Left forelimb (tissue), 1 donor: ENCODE data around the gene ARHGAP26.
"Not testable (repeated sequence)": the region's sequence is repeated elsewhere in the genome, so short reads cannot be mapped to it uniquely, and the experiment has no call there.

Experiments used
- DNase-seq: peaks from one replicate; pipeline ENCODE4 v3.0.0-alpha.2; 2018; ENCODE audit warnings: low spot score

ARHGAP26 gene

DNA sequence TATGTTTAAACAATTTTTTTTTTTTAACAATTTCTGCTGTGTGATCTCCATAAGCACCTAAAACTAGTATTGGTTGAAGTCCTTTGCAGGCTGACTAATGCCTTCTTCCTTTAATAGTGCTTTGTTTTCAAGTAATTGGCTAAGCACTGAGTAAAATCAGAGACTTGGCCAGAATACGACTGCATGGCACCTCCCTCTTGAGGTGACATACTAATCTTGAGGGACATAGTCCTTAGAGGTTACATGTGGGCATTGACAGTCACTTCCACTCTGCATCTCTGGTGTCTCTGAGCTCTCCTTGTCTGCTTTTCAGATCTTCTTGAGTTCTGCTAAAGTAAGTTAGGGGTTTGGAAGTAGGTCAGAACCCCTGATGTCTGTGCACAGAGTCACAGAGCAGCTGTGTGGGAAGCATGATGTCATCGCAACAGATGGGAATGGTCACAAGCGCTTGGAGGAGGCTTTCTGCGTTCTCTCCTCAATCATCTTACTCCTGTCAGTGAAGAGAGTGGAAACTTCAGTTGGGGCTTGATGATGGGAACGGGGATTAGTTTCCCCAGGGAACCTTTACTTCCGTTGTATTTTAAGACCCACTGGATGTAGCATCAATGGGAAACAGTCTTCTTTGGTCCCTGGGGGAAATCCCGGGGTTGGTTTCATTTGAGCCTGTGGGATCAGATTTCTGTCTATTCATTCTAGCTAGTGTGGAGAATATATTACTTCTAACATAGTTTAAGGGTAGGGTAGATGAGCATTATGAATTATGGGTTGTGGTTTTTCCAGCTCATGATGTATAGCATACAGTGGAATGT, 136.9 kb downstream of the ARHGAP26 start:
- DNase-seq: no peak

DNA sequence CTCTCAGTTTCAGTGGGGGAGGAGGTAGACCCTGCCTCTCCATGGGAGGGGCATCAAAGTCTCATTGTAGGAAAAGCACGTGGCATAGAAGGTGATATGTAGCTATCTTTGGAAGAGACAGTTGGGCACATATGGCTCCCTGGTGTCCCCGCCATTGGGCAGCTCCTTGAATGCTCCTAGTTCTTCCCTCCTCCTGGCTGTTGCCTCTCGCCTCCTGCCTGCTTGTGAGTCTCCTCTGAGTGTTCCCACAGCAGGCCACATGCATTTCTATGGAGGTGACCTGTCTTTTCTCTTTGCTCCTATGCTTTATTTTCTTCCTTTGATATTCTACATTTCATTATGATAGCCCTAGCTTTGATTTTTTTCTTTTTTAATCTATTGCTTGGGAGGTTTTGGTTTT, 138.5 kb downstream of the ARHGAP26 start:
- no peak for DNase-seq

DNA sequence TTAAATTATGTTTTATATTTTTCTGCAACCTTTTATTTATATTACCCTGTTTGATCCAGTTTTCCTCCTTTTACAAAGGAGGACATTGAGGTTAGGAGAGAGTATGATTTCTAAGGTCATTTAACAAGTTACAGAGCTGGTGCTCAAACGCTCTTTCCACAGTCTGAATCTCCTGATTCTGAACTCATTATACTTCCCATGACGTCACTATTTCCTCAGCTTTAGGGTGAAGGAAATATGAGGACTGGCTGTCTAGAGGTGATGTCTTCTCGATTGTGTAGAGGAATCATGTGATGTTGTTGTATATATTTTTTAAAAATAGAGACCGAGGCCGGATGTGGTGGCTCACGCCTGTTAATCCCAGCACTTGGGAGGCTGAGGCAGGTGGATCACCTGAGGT, 140.0 kb downstream of the ARHGAP26 start:
- DNase-seq: no peak

DNA sequence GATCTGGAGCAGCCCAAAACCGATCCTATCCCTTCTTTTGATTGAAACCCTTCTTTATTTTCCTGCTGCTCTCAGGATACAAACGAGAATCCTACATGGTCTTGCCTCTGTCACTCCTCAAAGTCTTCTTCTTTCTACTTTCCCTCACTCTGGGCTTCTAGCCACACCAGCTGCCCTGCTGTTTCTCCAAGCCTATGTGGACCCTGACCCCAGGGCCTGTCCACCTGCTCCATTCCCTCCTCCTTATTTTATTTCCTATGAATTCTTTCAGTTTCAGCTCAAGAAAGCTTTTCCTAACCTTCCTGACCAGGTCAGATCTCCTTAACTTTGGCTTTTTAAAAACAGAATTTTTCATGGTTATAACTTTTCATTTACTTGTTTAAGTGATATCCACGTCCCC, 141.0 kb downstream of the ARHGAP26 start:
- no peak for DNase-seq

DNA sequence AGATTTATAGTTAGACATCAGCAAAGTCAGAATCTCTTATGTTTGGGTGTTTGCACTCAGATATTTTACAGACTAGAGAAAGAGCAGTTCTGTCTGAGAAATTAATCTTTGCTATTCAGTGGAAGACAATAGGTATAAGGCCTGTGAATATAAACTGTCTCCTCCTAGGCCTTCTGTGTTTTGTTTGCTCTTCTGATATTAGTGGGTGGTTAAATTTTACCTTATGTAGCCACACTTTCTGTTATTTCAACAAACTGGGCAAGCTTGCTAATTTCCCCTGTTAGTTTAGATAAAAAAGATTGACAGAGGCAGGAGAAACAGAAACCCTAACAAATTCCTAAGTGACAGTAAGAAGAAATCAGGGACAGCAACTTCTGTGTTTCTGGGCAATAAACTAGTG, 141.6 kb downstream of the ARHGAP26 start:
- DNase-seq: no peak

DNA sequence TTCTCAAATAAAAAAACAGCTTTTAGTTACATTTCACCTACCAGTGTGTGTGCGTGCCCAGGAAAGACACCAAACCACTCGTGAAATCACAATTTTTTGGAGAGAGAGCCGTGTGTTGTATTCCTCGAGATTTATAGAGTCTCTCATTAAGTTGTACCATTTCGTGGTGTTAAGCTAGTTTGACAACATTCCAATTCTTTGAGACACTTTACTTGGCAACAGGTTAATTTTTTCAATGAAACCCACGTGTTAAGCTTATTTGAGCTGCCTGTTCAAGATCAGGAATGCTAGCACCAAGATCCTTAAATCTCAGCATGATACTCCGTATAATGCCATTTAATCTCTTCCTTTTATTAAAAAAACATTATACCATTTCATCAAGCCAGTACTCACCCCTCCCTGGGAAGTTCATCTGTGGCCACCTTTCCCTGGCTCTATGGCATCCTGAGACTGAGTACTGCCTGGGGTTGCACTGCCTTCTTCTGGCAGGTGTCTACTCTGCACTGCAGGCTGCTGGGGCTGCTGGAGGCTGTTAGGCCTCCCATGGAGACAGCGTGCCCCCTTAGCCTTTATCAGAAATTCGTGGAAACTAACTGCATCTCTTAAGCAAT, 143.7 kb downstream of the ARHGAP26 start:
- DNase-seq: no peak

DNA sequence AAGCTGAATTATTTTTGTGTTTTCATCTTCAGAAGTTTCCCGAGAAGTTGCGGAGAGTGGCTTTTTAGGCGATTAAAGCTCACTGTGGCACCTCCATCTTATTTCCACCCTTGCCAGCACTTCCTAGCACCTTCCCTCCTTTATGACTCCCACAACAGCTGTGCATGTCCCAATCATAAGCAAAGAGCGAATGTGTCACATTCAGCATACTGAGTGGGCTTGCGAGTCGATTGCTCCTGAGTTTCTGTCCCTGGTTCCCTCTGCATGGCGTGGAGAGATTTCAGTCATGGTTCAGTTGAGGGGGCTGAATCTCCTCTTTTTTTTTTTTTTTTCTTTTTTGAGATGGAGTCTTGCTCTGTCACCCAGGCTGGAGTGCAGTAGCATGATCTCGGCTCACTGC, 144.9 kb downstream of the ARHGAP26 start:
- DNase-seq: no peak

DNA sequence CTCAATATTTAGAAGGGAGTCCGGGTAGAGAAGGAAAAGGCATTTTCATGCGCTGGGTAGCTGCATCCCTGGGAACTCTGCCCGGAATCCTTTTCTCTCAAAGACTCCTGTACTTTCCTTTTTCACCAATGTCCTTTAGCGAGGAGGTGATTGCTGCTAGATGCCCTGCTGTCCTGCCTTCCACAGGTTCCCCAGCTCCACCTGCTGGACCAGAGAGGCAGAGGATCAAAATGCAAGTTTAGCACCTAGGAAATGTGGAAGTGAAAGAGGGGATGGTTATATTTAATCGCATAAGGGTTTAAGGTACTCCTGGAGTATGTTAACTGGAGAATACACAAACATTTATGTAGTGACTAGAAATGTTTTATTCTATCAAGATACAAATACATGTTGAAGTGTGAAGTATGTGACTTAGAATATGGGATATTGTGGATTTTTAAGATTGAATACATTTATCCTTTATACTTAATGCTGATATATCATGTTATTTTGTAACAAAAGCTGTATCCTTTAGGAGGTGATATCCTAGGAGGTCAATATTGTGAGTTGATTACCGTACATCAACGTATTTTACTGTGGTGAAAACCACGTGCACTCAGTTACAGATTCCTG, 145.7 kb downstream of the ARHGAP26 start:
- no peak for DNase-seq

DNA sequence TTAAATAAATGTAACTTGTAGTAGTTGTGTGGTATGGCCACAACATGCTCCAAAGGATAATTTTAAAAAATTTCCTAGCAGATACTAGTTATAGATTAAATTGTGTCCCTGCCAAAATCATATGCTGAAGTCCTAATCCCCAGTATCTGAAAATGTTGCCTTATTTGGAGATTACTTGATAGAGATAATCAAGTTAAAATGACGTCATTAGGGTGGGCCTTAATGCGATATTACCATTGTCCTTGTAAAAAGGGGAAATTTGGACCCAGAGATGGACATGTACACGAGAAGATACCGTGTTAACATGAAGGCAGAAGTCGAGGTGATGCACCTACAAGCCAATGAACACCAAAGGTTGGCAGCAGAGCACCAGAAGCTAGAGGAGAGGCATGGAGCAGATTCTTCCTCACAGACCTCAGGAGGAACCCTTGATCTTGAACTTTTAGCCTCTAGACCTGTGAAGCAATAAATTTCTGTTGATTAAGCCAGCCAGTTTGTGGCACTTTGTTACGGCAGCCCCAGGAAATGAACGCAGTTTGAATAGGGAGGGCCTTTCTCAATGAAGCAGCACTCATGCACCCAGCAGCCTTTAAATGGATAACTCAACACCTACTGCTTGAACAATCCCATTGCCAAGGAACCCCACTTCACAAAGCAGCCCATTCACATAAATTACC, 148.9 kb downstream of the ARHGAP26 start:
- DNase-seq: no peak

DNA sequence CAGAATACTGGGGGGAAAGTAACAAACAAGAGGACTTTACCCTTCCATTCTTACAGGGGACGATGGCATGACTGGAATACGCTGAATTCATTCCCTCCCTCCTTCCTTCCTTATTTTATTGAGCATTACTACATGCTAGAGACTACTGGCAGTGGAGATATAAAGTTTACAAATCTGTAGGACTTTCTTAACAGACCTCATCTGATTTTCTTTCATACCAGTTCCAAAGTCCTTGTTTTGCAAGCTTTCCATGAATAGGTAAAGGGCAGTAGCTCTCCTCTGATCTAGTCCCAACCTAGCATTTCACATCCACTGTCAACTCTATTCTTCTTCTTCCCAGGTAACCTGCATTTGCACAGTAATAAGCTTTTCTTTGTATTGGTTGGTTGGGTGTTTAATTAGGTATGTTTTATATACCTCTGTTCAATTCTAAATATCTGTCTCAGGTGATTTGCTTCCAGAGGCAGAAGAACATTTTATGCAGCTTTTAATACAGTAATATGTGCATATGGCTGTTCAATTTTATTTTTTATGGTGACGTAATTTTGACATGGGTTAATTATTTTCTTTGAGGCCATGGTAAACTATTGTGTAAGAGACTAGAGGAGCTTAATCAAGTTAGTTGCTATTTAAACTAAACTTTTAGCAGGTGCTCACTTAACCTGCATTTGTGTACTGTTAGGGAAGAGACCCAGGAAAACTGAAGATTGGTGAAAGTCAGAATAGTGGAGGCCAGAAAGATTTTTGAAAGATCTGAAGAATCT, 150.9 kb downstream of the ARHGAP26 start:
- DNase-seq: no peak

DNA sequence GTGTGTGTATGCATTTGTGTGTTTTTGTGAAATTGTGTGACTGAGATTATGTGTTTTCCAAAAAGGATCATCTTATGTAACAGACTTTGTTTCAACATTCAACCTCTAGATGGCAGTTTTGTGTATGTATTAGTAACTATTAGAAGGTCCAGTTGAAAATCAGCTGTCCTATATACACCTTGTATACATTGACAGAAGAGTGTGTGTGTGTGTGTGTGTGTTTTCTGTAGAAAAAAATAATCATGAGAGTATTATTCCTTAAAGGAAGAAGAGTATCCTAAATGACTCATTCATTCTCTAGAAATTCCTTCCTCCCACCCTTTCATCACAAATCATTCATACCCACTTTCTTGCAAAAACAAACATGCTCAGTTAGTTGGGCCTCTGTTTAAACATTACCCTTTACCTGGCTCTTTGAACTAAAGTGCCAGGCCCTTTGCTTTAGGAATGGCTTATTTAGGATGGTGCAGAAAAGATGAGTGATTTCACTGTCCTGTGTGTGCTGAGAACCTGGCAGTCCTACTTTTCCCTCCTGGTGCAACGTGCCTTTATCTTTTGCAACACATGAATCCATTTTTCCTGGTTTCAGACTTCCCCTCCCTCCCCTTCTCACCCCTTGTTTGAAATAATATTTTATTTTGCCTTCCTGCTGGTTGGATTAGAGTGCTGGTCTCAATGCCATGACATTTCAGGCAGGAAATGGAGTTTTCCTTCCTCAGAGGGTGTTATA, 152.2 kb downstream of the ARHGAP26 start:
- no peak for DNase-seq

DNA sequence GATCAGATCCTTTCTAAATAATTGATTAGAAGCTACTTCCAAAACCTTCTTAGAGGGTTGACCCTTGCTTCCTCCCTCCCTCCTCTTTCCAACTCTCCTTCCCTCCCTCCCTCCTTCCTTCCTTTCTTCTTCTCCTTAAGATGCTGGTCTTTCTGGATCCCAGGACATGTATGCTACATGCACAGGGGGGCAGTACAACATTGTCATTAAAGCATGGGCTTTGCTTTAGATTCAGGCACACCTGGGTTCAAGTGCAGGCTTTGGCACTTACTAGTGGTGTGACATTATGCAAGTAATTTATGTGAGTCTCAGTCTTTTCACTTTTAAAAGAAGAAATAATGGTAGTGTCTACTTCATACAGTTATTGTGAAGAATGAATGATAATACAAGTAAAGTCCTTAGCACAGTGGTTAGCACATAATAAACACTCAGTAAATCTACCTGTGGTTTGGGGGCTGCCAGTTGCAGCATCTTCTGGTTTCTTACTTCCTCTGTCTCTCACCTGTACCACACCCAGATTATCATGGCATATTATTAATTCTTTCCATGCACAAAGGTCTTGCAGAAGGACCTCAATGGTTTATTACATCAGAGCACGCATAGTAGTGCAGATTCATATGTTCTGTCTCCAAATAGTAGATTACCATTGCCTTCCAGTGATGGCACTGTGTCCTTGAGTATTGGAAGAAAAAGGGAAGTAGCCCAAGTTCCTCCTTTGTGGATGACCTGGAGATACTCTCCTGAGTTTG, 154.1 kb downstream of the ARHGAP26 start:
- DNase-seq: no peak

DNA sequence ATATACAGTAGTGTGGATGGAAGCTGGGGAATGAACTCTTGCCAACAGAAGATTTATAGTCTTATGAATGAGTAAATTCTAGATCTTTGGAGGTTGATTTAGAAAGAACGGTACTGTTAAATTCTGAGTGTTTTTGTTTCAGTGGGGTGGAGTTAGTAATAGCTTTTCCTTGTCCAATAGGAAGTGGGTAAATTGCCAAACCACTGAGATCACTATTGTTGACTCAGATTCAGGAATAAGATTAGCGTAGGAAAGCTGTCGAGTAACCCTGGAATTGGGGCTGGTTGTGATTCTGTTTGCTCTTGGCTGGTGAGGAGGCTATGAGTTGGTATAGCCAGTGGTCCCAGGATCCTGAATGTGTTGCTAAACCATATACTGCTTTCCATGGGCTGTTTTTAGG, 155.6 kb downstream of the ARHGAP26 start:
- DNase-seq: no peak

DNA sequence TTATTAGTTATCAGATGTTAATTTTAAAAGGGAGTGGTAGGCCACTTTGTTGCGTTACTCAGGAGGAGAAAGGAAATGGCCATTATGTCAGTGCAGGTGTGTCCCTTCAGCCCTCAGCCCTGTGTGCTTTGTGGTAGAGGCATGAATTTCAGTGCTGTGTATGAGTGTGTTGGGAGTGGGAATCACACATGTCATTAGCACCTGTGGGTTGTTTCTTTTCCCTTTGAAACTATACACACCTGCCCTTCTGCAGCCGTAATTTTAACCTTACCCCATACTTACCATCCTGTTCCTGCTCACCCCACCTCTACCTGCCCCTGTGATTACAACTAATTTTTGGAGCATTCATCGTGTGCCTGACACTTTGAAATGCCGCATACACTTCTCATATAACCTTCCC, 156.4 kb downstream of the ARHGAP26 start:
- no peak for DNase-seq

DNA sequence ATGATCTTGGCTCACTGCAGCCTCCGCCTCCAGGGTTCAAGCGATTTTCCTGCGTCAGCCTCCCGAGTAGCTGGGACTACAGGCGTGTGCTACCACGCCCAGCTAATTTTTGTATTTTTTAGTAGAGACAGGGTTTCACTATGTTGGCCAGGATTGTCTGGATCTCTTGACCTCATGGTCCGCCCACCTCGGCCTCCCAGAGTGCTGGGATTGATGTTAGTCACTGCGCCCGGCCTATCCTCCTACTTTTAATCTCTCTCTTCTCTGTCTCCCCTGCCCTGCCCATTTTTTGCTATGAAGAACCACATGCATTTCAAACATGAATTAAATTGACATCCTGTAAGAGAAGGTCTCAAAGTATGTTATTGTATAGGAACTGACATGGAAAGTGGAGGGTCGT, 158.8 kb downstream of the ARHGAP26 start:
- not testable (repeated sequence) for DNase-seq

DNA sequence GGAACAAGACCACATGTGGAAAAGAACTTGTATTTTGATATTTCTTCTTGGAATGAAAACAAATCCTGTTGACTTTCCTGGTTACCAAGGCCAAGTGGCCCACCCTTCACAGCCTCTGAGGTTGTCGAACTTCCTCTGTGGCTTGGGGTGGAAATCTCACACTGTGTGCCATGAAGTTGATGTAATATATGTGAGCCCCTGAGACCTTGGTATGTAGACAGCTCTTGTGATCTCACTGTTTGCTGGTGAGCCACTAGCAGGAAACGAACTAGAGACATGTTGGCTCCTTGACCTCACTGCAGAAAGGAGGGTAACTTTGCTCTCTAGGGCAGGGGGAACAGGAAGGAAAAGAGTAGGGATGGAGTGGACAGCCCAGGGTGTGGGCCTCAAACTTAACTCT, 159.4 kb downstream of the ARHGAP26 start:
- DNase-seq: no peak

DNA sequence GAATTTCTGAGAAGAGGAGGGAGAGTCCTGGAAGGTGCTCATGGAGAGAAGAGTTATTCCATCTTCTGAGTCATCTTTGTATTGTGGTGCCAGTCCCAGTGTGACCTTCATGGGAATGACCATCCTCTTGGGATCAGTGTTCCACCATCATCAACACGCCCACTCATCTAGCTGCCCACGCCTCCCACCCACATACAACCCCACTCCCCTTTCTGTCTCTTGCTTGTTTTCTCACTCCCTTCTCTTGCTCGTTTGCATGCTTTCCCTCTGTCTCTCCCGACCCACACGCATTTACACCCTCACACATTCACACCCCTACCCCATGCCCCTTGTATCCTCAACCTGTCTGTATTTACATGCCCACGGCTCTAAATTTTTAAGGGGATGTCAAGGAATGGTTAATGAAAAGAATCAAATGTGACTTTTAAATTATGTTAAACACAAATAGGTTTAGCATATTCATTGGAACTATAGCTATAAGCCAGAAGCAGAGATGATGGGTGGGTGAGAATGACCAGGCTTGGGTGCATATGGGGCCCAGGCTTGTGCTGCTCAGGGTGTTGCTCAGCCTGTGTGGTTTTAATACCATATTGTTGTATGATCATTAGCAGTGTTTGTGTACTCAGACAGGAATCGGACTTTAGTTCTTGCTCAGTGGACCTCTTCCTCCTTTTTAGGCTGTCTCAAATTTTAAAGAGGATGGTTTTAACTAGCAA, 160.4 kb downstream of the ARHGAP26 start:
- no peak for DNase-seq

DNA sequence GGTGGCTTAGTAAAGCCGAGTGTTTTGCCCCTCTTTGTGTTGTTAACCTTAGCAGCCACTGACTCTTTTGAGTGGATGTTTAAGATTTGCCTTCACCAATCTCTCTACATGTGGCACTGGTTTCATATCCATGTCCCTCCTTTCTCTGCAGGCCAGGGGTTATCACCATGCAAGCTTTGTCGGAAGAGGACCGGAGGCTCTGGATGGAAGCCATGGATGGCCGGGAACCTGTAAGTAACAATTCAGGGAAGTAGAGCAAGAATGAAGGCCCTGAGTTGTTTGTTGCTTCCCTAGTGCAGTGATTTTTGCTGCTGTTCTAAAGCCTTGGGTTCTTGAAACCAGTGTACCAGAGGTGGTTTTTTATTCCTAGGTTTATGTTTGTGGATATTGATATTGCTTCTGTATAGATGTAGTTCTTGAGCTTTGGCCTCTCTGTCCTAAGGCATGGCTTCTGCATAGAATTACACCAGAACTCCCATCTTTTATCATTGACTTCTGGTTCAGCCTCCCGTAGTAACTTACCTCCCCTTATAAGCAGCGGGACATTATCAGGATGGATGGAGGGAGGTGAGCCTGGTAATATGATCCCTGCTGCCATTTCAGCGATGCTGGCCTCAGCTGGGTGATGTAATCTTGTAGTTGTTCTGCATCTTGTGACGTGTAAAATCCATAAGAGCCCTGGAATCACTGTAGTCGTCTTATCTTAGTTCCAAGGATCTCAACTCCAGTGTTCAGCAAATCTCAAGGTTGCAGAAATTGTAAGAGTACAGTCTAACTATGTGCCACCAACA, 161.9 kb downstream of the ARHGAP26 start:
- DNase-seq: no peak
